Natural killer cell treated with Interleukin-12 subunit alpha and Interleukin-12 subunit beta and Interleukin-15 and Interleukin-18, amount 100 ng/mL, for 72 hours (primary cell): ENCODE data around the gene CSNK1D. TPM values are rescaled to one million over a fixed set of nuclear protein-coding genes. Genes with fewer than 3 reads are reported as not detected.

Source experiments
- ATAC-seq, 2 donors: fragments of 150-1000 bp; cut with Tn5 transposase in 1 of 2; sonication (Bioruptor Pico), chemical (Tn5 transposase) in 1 of 2; 2 replicates each; pipeline ENCODE4 v1.10.0; 2021
- DNase-seq: peaks from one replicate; pipeline ENCODE4 v3.0.0; 2022; ENCODE audit warnings: low spot score
- H3K27ac Mint-ChIP-seq, 2 donors: 1 replicate in 1 of 2; 2 replicates in 1 of 2; pipeline ENCODE4 v1.8.0; 2022; ENCODE audit warnings: mixed read lengths in 2 of 2, mild to moderate bottlenecking in 1 of 2, moderate library complexity in 1 of 2
- H3K27me3 Mint-ChIP-seq, 2 donors: 1 replicate in 1 of 2; 2 replicates in 1 of 2; pipeline ENCODE4 v1.8.0; 2022; ENCODE audit warnings: mixed read lengths in 2 of 2
- H3K36me3 Mint-ChIP-seq: one replicate; pipeline ENCODE4 v1.8.0; 2022; ENCODE audit warnings: mixed read lengths
- H3K4me1 Mint-ChIP-seq, 2 donors: 1 replicate in 1 of 2; 2 replicates in 1 of 2; pipeline ENCODE4 v1.8.0; 2022; ENCODE audit warnings: low read depth in 2 of 2, mixed read lengths in 2 of 2, mild to moderate bottlenecking in 1 of 2
- H3K4me3 Mint-ChIP-seq: one replicate; pipeline ENCODE4 v1.8.0; 2022; ENCODE audit warnings: mixed read lengths
- H3K9me3 Mint-ChIP-seq: 2 replicates; pipeline ENCODE4 v1.8.0; 2022; ENCODE audit warnings: mixed read lengths
- total RNA-seq, 2 donors: library from RNA; stranded (reverse); gene quantifications; one replicate each; pipeline ENCODE4 v1.2.3, GENCODE V29; 2022

Gene CSNK1D
- total RNA-seq, 2 donors from 2014 or later = 160 to 215 TPM

GRCh38 chr17:82243648-82244412, 29.7 kb downstream of the CSNK1D start:
- peaks cover 26% of the 10 kb centered on the region for H3K36me3 Mint-ChIP-seq
- DNase-seq = no peak
- no peaks in the 10 kb centered on the region for H3K27me3 Mint-ChIP-seq
- H3K27ac Mint-ChIP-seq = peak overlapping the region; percentile 42 to 73
- H3K4me1 Mint-ChIP-seq = peaks cover 25 to 67% of the 10 kb centered on the region in 2 donors
- no peak for ATAC-seq
- peak overlapping the region; percentile 32 for H3K4me3 Mint-ChIP-seq
- no peaks in the 10 kb centered on the region for H3K9me3 Mint-ChIP-seq

GRCh38 chr17:82242977-82243647, 30.4 kb downstream of the CSNK1D start:
- ATAC-seq = no peak
- Mint-ChIP-seq H3K4me3 (no peak overlapping the region), H3K36me3 (peaks cover 22% of the 10 kb centered on the region), H3K27ac (peak overlapping the region in 1 of 2 donors; percentile 62), H3K9me3 (no peaks in the 10 kb centered on the region), H3K4me1 (peaks cover 21 to 67% of the 10 kb centered on the region in 2 donors), H3K27me3 (no peaks in the 10 kb centered on the region)
- no peak for DNase-seq

- peak overlapping the region in 1 of 2 donors; percentile 62 for H3K27ac Mint-ChIP-seq
Measured at GRCh38 chr17:82242698-82242976, 30.9 kb downstream of the CSNK1D start.

GRCh38 chr17:82241926-82242697, 31.4 kb downstream of the CSNK1D start:
- Mint-ChIP-seq H3K36me3 (peaks cover 17% of the 10 kb centered on the region), H3K27ac (peak overlapping the region; percentile 62 to 78), H3K4me1 (peaks cover 22 to 61% of the 10 kb centered on the region in 2 donors), H3K9me3 (no peaks in the 10 kb centered on the region), H3K4me3 (no peak overlapping the region), H3K27me3 (no peaks in the 10 kb centered on the region)
- ATAC-seq (no peak), DNase-seq (no peak)

More at GRCh38 chr17:82242698-82242976, 30.9 kb downstream of the CSNK1D start:
- DNase-seq (no peak), ATAC-seq (no peak)
- H3K36me3 Mint-ChIP-seq = peaks cover 17% of the 10 kb centered on the region
- no peaks in the 10 kb centered on the region for H3K27me3 Mint-ChIP-seq
- peaks cover 18 to 63% of the 10 kb centered on the region in 2 donors for H3K4me1 Mint-ChIP-seq
- H3K9me3 Mint-ChIP-seq = no peaks in the 10 kb centered on the region
- H3K4me3 Mint-ChIP-seq = no peak overlapping the region

- Mint-ChIP-seq H3K27ac (peak overlapping the region; percentile 63 to 78), H3K4me1 (peaks cover 22 to 55% of the 10 kb centered on the region in 2 donors)
- DNase-seq = no peak
Measured at GRCh38 chr17:82241183-82241925, 32.1 kb downstream of the CSNK1D start.

GRCh38 chr17:82240506-82241182, 32.9 kb downstream of the CSNK1D start:
- no peaks in the 10 kb centered on the region for H3K27me3 Mint-ChIP-seq
- peak overlapping the region; percentile 36 for H3K4me3 Mint-ChIP-seq
- H3K27ac Mint-ChIP-seq = peak overlapping the region; percentile 63 to 75
- H3K36me3 Mint-ChIP-seq = peaks cover 17% of the 10 kb centered on the region
- peaks cover 22 to 52% of the 10 kb centered on the region in 2 donors for H3K4me1 Mint-ChIP-seq
- ATAC-seq = no peak
- no peaks in the 10 kb centered on the region for H3K9me3 Mint-ChIP-seq
- DNase-seq = no peak

More at GRCh38 chr17:82241183-82241925, 32.1 kb downstream of the CSNK1D start:
- Mint-ChIP-seq H3K4me3 (no peak overlapping the region), H3K36me3 (peaks cover 17% of the 10 kb centered on the region), H3K27me3 (no peaks in the 10 kb centered on the region), H3K9me3 (no peaks in the 10 kb centered on the region)
- ATAC-seq = peak; percentile 39 to 46

GRCh38 chr17:82239926-82240505, 33.5 kb downstream of the CSNK1D start:
- Mint-ChIP-seq H3K9me3 (no peaks in the 10 kb centered on the region), H3K4me1 (peaks cover 22 to 46% of the 10 kb centered on the region in 2 donors), H3K36me3 (peaks cover 12% of the 10 kb centered on the region), H3K27me3 (no peaks in the 10 kb centered on the region), H3K27ac (peak overlapping the region; percentile 63 to 75), H3K4me3 (no peak overlapping the region)
- ATAC-seq (no peak), DNase-seq (no peak)

GRCh38 chr17:82239401-82239925, 34.0 kb downstream of the CSNK1D start:
- H3K4me3 Mint-ChIP-seq = no peak overlapping the region
- H3K4me1 Mint-ChIP-seq = peaks cover 18 to 40% of the 10 kb centered on the region in 2 donors
- ATAC-seq (no peak), DNase-seq (no peak)
- no peaks in the 10 kb centered on the region for H3K27me3 Mint-ChIP-seq
- H3K9me3 Mint-ChIP-seq = no peaks in the 10 kb centered on the region
- H3K36me3 Mint-ChIP-seq = peaks cover 7% of the 10 kb centered on the region
- H3K27ac Mint-ChIP-seq = peak overlapping the region in 1 of 2 donors; percentile 75

- Mint-ChIP-seq H3K4me3 (peak overlapping the region; percentile 39), H3K27ac (peak overlapping the region; percentile 55 to 84), H3K27me3 (no peaks in the 10 kb centered on the region), H3K9me3 (no peaks in the 10 kb centered on the region), H3K36me3 (no peaks in the 10 kb centered on the region), H3K4me1 (peaks cover 11 to 33% of the 10 kb centered on the region in 2 donors)
- ATAC-seq (peak in 1 of 2 donors; percentile 62), DNase-seq (no peak)
Measured at GRCh38 chr17:82238472-82239201, 34.9 kb downstream of the CSNK1D start.

GRCh38 chr17:82237746-82238471, 35.6 kb downstream of the CSNK1D start:
- Mint-ChIP-seq H3K4me1 (peaks cover 11 to 34% of the 10 kb centered on the region in 2 donors), H3K27ac (peak overlapping the region; percentile 55 to 84), H3K4me3 (peak overlapping the region; percentile 12), H3K36me3 (no peaks in the 10 kb centered on the region), H3K27me3 (no peaks in the 10 kb centered on the region), H3K9me3 (no peaks in the 10 kb centered on the region)
- no peak for DNase-seq
- ATAC-seq = no peak

GRCh38 chr17:82237083-82237745, 36.3 kb downstream of the CSNK1D start:
- Mint-ChIP-seq H3K27ac (no peak overlapping the region), H3K27me3 (no peaks in the 10 kb centered on the region), H3K4me3 (peak overlapping the region; percentile 12), H3K4me1 (peaks cover 6 to 29% of the 10 kb centered on the region in 2 donors), H3K9me3 (no peaks in the 10 kb centered on the region), H3K36me3 (no peaks in the 10 kb centered on the region)
- ATAC-seq = no peak
- DNase-seq = no peak
